A549 (cell line): ENCODE results near the gene BCAT1. TPM values are rescaled to one million over a fixed set of nuclear protein-coding genes. Genes with fewer than 3 reads are reported as not detected.

Source experiments
- ATAC-seq, 2 experiments: fragments of 200-7000 bp in 1 of 2; fragments of >200 bp in 1 of 2; cut with Nextera tagmentation in 1 of 2; cut with Tn5 transposase in 1 of 2; 3 replicates each; pipeline versions ENCODE4 v1.8.0 to v1.9.1; 2018 to 2020; ENCODE audit warnings: mild to moderate bottlenecking in 1 of 2, moderate library complexity in 1 of 2
- CTCF ChIA-PET: fragments of 300-600 bp; sonication (Branson Sonifier 250); formaldehyde crosslinking; extraction: SDS; loops from one replicate; lab custom pipeline; 2021; ENCODE audit warnings: antibody characterized with exemption, inconsistent platforms; lab: Yijun Ruan, JAX
- POLR2A ChIA-PET: fragments of 350-600 bp; formaldehyde crosslinking; extraction: SDS; loops from one replicate; lab custom pipeline; 2021; ENCODE audit warnings: antibody characterized with exemption, inconsistent platforms; lab: Yijun Ruan, JAX
- DNase-seq, 2 experiments: peaks; one replicate each; pipeline versions ENCODE4 v3.0.0 to v3.0.0-alpha.2; 2011 to 2016; ENCODE audit warnings: low read depth in 1 of 2, low spot score in 1 of 2
- FAIRE-seq: peaks from 2 replicates; lab custom pipeline; 2011; peaks lifted over from hg19 to GRCh38; lab: Jason Lieb, UNC
- H3K27ac ChIP-seq, 2 experiments: fragments of >200 bp; sonication (Bioruptor Twin); formaldehyde crosslinking; 3 replicates each; pipeline ENCODE4 v1.5.1; 2016 to 2017
- H3K4me1 ChIP-seq: fragments of >200 bp; sonication (Bioruptor Twin); formaldehyde crosslinking; 3 replicates; pipeline ENCODE4 v1.6.1; 2016
- H3K4me2 ChIP-seq: fragments of >200 bp; sonication (Bioruptor Twin); formaldehyde crosslinking; 3 replicates; pipeline ENCODE4 v1.6.1; 2016
- H3K4me3 ChIP-seq: fragments of >200 bp; sonication (Bioruptor Twin); formaldehyde crosslinking; 3 replicates; pipeline ENCODE4 v1.5.1; 2016
- H3K9me3 ChIP-seq: fragments of >200 bp; sonication (Bioruptor Twin); formaldehyde crosslinking; 3 replicates; pipeline ENCODE4 v1.6.1; 2016
- ATOH8 ChIP-seq: fragments of 250-450 bp; sonication (Bioruptor Pico); IDR thresholded peaks from 2 replicates; pipeline ENCODE4 v1.5.0; 2020; ENCODE audit warnings: low read depth, mild to moderate bottlenecking, moderate library complexity
- CBX2 ChIP-seq: fragments of 200-600 bp; sonication (generic); IDR thresholded peaks from 2 replicates; pipeline ENCODE4 v1.6.1; 2016; ENCODE audit warnings: low read depth, mild to moderate bottlenecking, borderline replicate concordance
- CHD4 ChIP-seq: fragments of 200-600 bp; sonication (generic); IDR thresholded peaks from 2 replicates; pipeline ENCODE4 v1.6.1; 2016; ENCODE audit warnings: antibody characterized with exemption, mild to moderate bottlenecking, borderline replicate concordance
- EP300 ChIP-seq, 2 experiments: fragments of >200 bp; sonication (Bioruptor Twin); formaldehyde crosslinking; IDR thresholded peaks; 2 replicates in 1 of 2; 3 replicates in 1 of 2; pipeline ENCODE4 v1.6.1; 2016 to 2017
- FOSB ChIP-seq: fragments of 250-450 bp; sonication (Bioruptor Pico); IDR thresholded peaks from 2 replicates; pipeline ENCODE4 v1.5.0; 2020; ENCODE audit warnings: mild to moderate bottlenecking, moderate library complexity
- FOSL2 ChIP-seq, 2 experiments: fragments of 450-650 bp in 1 of 2; fragments of >200 bp in 1 of 2; sonication (Bioruptor Twin) in 1 of 2; formaldehyde crosslinking; IDR thresholded peaks; 2 replicates each; pipeline versions ENCODE4 v1.5.0 to v1.6.1; 2016 to 2020; ENCODE audit warnings: mild to moderate bottlenecking in 1 of 2, moderate library complexity in 1 of 2
- HEYL ChIP-seq: fragments of 250-450 bp; sonication (Bioruptor Pico); IDR thresholded peaks from 2 replicates; pipeline ENCODE4 v1.8.0; 2021; ENCODE audit warnings: mild to moderate bottlenecking, moderate library complexity
- JUNB ChIP-seq: fragments of >200 bp; sonication (Bioruptor Twin); formaldehyde crosslinking; IDR thresholded peaks from 2 replicates; pipeline ENCODE4 v1.6.1; 2016
- KDM5A ChIP-seq: fragments of 200-600 bp; sonication (generic); IDR thresholded peaks from 2 replicates; pipeline ENCODE4 v1.6.1; 2016; ENCODE audit warnings: antibody characterized with exemption, mild to moderate bottlenecking
- MAX ChIP-seq: IDR thresholded peaks from 2 replicates; pipeline ENCODE4 v1.6.1; 2012
- NFE2L2 ChIP-seq: fragments of 150-350 bp; conservative IDR thresholded peaks from 2 replicates; pipeline ENCODE4 v1.6.1; 2014; ENCODE audit warnings: low read length
- POLR2A ChIP-seq: IDR thresholded peaks from 2 replicates; pipeline ENCODE4 v1.6.1; 2012; ENCODE audit warnings: mild to moderate bottlenecking, low read length
- RAD21 ChIP-seq, 2 experiments: fragments of >200 bp in 1 of 2; sonication (Bioruptor Twin) in 1 of 2; formaldehyde crosslinking in 1 of 2; IDR thresholded peaks in 1 of 2; conservative IDR thresholded peaks in 1 of 2; 2 replicates in 1 of 2; 3 replicates in 1 of 2; pipeline ENCODE4 v1.6.1; 2012 to 2018; ENCODE audit warnings: inconsistent platforms in 1 of 2
- RCOR1 ChIP-seq: fragments of 150-350 bp; IDR thresholded peaks from 2 replicates; pipeline ENCODE4 v1.6.1; 2014; ENCODE audit warnings: antibody characterized with exemption, low read length, low read depth
- REST ChIP-seq: fragments of 200-600 bp; sonication (generic); IDR thresholded peaks from 2 replicates; pipeline ENCODE4 v1.6.1; 2016; ENCODE audit warnings: antibody characterized with exemption, mild to moderate bottlenecking, moderate library complexity
- RFX5 ChIP-seq: fragments of 450-650 bp; IDR thresholded peaks from 2 replicates; pipeline ENCODE4 v1.7.1; 2014; ENCODE audit warnings: antibody characterized with exemption, mild to moderate bottlenecking, moderate library complexity
- RNF2 ChIP-seq: fragments of 200-600 bp; sonication (generic); IDR thresholded peaks from 2 replicates; pipeline ENCODE4 v1.6.1; 2016; ENCODE audit warnings: low read depth, mild to moderate bottlenecking, antibody characterized with exemption, moderate library complexity, borderline replicate concordance
- SMC3 ChIP-seq: fragments of >200 bp; sonication (Bioruptor Twin); formaldehyde crosslinking; IDR thresholded peaks from 3 replicates; pipeline ENCODE4 v1.6.1; 2018; ENCODE audit warnings: inconsistent platforms
- SREBF2 ChIP-seq: fragments of 450-650 bp; IDR thresholded peaks from 2 replicates; pipeline ENCODE4 v1.6.1; 2014; ENCODE audit warnings: mild to moderate bottlenecking, moderate library complexity
- TP53 ChIP-seq: fragments of 250-450 bp; sonication (Bioruptor Pico); IDR thresholded peaks from 2 replicates; pipeline ENCODE4 v1.5.0; 2021; ENCODE audit warnings: mild to moderate bottlenecking, moderate library complexity
- USF2 ChIP-seq: fragments of 450-650 bp; IDR thresholded peaks from 2 replicates; pipeline ENCODE4 v1.6.1; 2014; ENCODE audit warnings: antibody characterized with exemption
- ZC3H11A ChIP-seq: fragments of 450-650 bp; IDR thresholded peaks from 2 replicates; pipeline ENCODE4 v1.6.1; 2014; ENCODE audit warnings: antibody characterized with exemption, mild to moderate bottlenecking
- ZNF302 ChIP-seq: fragments of 250-450 bp; sonication (Bioruptor Pico); IDR thresholded peaks from 2 replicates; pipeline ENCODE4 v1.9.0; 2021; ENCODE audit warnings: inconsistent platforms, mild to moderate bottlenecking, moderate library complexity
- WGBS: methylation state at CpG from one replicate; pipeline ENCODE4 v1.1.6; 2017; ENCODE audit errors: missing lambda C conversion rate; 5-methylcytosine and 5-hydroxymethylcytosine counted together
- polyA plus RNA-seq, 4 experiments: library from polyadenylated mRNA; depleted of rRNA in 3 of 4; stranded (reverse); fragments of >200 nt; fragmentation: RNase III in 1 of 4; extraction: RNeasy Plus Mini Kit Qiagen cat#74134 plus additional on column Dnase treatment in 1 of 4; gene quantifications; 2 replicates in 3 of 4; 3 replicates in 1 of 4; pipeline ENCODE4 v1.2.3, GENCODE V29; 2011 to 2017

Gene BCAT1
- polyA plus RNA-seq, 2 of the 4 experiments (the other 2 are of a cell fraction) = 10.5 to 14.6 TPM

- no peak for TF ChIP-seq SREBF2
Observed at GRCh38 chr12:24996102-24996797, 47.3 kb upstream of the BCAT1 start (continued).

- CTCF ChIA-PET = interaction anchor here (0.5 to 3.7 kb wide), 4 partner anchors 49 to 161 kb away, joined by 3 to 28 read pairs (median 11); no protein-coding TSS in a partner anchor
- TF ChIP-seq ATOH8 (CRISPR knock-in tag) = no peak
- no peak for TF ChIP-seq JUNB
- no peak for TF ChIP-seq FOSB (CRISPR knock-in tag)
- no peak for TF ChIP-seq EP300 (IDR thresholded peaks at IDR 0.05)
- TF ChIP-seq TP53 (CRISPR knock-in tag) = no peak
- TF ChIP-seq CBX2 = no peak
- TF ChIP-seq RCOR1 = no peak
- no peak for TF ChIP-seq RNF2
- TF ChIP-seq ZNF302 = no peak
- no peak for TF ChIP-seq MAX
- no peak for TF ChIP-seq REST
- no peak for TF ChIP-seq CHD4
- TF ChIP-seq POLR2A = no peak
- Histone ChIP-seq H3K4me2 (no peak overlapping the region), H3K27ac (no peak overlapping the region), H3K4me3 (no peak overlapping the region), H3K9me3 (no peaks in the 10 kb centered on the region), H3K4me1 (no peaks in the 10 kb centered on the region)
- WGBS = 68% methylated on average over 4 of the region's 4 CpGs
- DNase-seq (no peak), ATAC-seq (no peak), FAIRE-seq (no peak)
- POLR2A ChIA-PET = no interaction called here
Observed at GRCh38 chr12:24993793-24994192, 44.9 kb upstream of the BCAT1 start.

GRCh38 chr12:24991209-24992049 is 42.5 kb upstream of the BCAT1 start:
- DNase-seq = peak; percentile 44 to 72
- ChIA-PET POLR2A (interaction anchor here (1.5 kb wide), 1 partner anchor 396 kb away, joined by 3 read pairs; no protein-coding TSS in a partner anchor), CTCF (interaction anchor here (0.6 to 3.7 kb wide), 23 partner anchors 9 to 393 kb away, joined by 3 to 28 read pairs (median 5); no protein-coding TSS in a partner anchor)
- no peaks in the 10 kb centered on the region for H3K4me1 ChIP-seq
- FAIRE-seq = peak; percentile 74
- H3K27ac ChIP-seq = no peak overlapping the region
- WGBS = 32% methylated on average over 9 of the region's 9 CpGs
- H3K9me3 ChIP-seq = no peaks in the 10 kb centered on the region
- peak; percentile 74 to 93; a peak in 4 of 6 replicates for ATAC-seq
- no peak overlapping the region for H3K4me3 ChIP-seq
- H3K4me2 ChIP-seq = peak overlapping the region; percentile 17; the same call in 1 of the 3 replicates
- TF ChIP-seq RFX5 (no peak), KDM5A (no peak), FOSL2 (IDR thresholded peaks at IDR 0.05) (no peak), FOSL2 (CRISPR knock-in tag; IDR thresholded peaks at IDR 0.05) (no peak), USF2 (no peak), RAD21 (conservative IDR thresholded peaks at IDR 0.05 in 1 of 2, IDR thresholded peaks at IDR 0.05 in 1 of 2) (peak; percentile 84 to 87), NFE2L2 (no peak), ZC3H11A (no peak), HEYL (CRISPR knock-in tag) (no peak), REST (no peak), EP300 (IDR thresholded peaks at IDR 0.05) (no peak), SMC3 (peak; percentile 85)
